Activated CD8-positive, alpha-beta T cell treated with anti-CD3 and anti-CD28 coated beads for 36 hours (primary cell): ENCODE results near the gene PEG3. TPM values are rescaled to one million over a fixed set of nuclear protein-coding genes. Genes with fewer than 3 reads are reported as not detected.

Source experiments
- ATAC-seq: fragments of 200-7000 bp; cut with Tn5 transposase; one replicate; pipeline ENCODE4 v1.10.0; 2021; ENCODE audit warnings: mild to moderate bottlenecking, moderate library complexity
- CTCF ChIA-PET: fragments of 350-600 bp; sonication (Branson Sonifier 250); formaldehyde crosslinking; loops from one replicate; lab custom pipeline; 2021; ENCODE audit warnings: antibody characterized with exemption; lab: Charles Lee
- POLR2A ChIA-PET: fragments of 350-600 bp; sonication (Branson Sonifier 250); formaldehyde crosslinking; loops from one replicate; lab custom pipeline; 2021; ENCODE audit warnings: antibody characterized with exemption; lab: Charles Lee
- DNase-seq: peaks from one replicate; pipeline ENCODE4 v3.0.0-alpha.2; 2020
- H3K27ac Mint-ChIP-seq: one replicate; pipeline ENCODE4 v1.8.0; 2021; ENCODE audit warnings: mild to moderate bottlenecking, mixed read lengths
- H3K27me3 Mint-ChIP-seq: one replicate; pipeline ENCODE4 v1.8.0; 2021; ENCODE audit warnings: mixed read lengths
- H3K36me3 Mint-ChIP-seq: one replicate; pipeline ENCODE4 v1.8.0; 2021; ENCODE audit warnings: low read depth, mixed read lengths
- H3K4me1 Mint-ChIP-seq: one replicate; pipeline ENCODE4 v1.8.0; 2021; ENCODE audit warnings: low read depth, mixed read lengths
- H3K4me3 Mint-ChIP-seq: one replicate; pipeline ENCODE4 v1.8.0; 2021; ENCODE audit warnings: mild to moderate bottlenecking, moderate library complexity, mixed read lengths
- H3K9me3 Mint-ChIP-seq: one replicate; pipeline ENCODE4 v1.8.0; 2021; ENCODE audit warnings: mixed read lengths
- CTCF ChIP-seq: fragments of 200-600 bp; IDR thresholded peaks from one replicate; pipeline ENCODE4 v1.8.0; 2022; ENCODE audit warnings: antibody characterized with exemption, mild to moderate bottlenecking
- intact Hi-C: fragments of 100-400 bp; cut with micrococcal nuclease; formaldehyde crosslinking; loops from one replicate; pipeline ENCODE4 v1.10.0; 2022
- total RNA-seq, 2 experiments: library from RNA; stranded (reverse); gene quantifications; one replicate each; pipeline ENCODE4 v1.2.3, GENCODE V29; 2021

The PEG3 gene
- under 1 TPM; 0.09 to 0.16 TPM for total RNA-seq

DNA sequence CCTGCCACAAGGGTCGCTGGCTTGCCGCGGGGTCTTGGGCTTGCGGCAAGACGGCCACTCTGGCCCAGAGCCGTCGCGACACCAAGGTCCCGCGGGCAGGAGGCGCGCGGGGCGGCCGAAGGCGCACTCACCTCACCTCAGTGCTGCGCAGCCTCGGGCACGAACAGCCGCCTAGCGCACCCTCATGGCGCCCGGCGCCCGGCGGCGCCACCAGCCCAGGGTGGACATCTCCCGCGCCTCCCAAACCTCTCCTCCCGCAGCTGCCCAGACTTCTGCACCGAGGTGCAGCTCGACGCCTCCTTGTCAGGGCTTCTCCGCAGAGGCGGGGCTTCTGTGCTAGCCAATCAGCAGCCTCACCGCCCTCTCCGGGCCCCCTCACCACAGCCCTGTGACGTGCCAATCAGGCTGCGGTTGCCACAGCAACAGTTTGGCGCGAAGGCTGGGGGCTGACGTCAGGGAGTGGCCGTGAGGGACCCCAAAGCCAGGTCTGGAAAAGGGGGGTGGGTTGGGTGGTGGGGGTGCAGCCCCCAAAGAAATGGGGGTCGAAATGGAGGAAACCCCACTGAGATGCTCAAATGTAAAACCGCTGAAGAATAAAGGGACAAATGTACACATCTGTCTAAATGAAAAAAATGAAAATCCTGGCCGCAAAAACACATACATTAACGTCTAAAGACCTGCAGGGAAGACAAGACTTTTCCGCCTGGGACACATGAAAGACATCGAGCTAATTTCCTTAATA is at the start of gene PEG3, which contains the start of gene ZIM2:
Gene PEG3 (minus strand): TSS at position 276 of the 742 bp plus-strand sequence. CDS start 16,071 bp downstream, outside the sequence.
Gene ZIM2 (minus strand): TSS at position 276 of the 742 bp plus-strand sequence. CDS start 16,449 bp downstream, outside the sequence.
- Mint-ChIP-seq H3K4me1 (peaks cover 2% of the 10 kb centered on the region), H3K27ac (no peak within 1 kb of the TSS), H3K4me3 (no peak within 1 kb of the TSS), H3K27me3 (peaks cover 24% of the 10 kb centered on the region), H3K36me3 (peaks cover 26% of the 10 kb centered on the region), H3K9me3 (peaks cover 30% of the 10 kb centered on the region)
- ATAC-seq (no peak), DNase-seq (no peak)
- POLR2A ChIA-PET, result no interaction called here
- CTCF ChIA-PET, result no interaction called here
- intact Hi-C loops, result no loop called here
- TF ChIP-seq CTCF, result no peak

- POLR2A ChIA-PET, result interaction anchor here (0.5 kb wide), 1 partner anchor 759 kb away, joined by 3 read pairs; no protein-coding TSS in a partner anchor
- Mint-ChIP-seq H3K4me1 (no peaks in the 10 kb centered on the region), H3K27me3 (peaks cover 2% of the 10 kb centered on the region), H3K27ac (no peak overlapping the region), H3K36me3 (peaks cover 2% of the 10 kb centered on the region), H3K4me3 (no peak overlapping the region), H3K9me3 (peaks cover 44% of the 10 kb centered on the region)
- intact Hi-C loops, result no loop called here
- TF ChIP-seq CTCF, result no peak
- DNase-seq (no peak), ATAC-seq (no peak)
- CTCF ChIA-PET, result no interaction called here
Observed at GRCh38 chr19:56885173-56885985, 44.9 kb upstream of the PEG3 start.

GRCh38 chr19:56884441-56884840 is 43.9 kb upstream of the PEG3 start:
- no peak for TF ChIP-seq CTCF
- no peak overlapping the region for H3K4me3 Mint-ChIP-seq
- H3K9me3 Mint-ChIP-seq, result peaks cover 45% of the 10 kb centered on the region
- DNase-seq, result no peak
- no peaks in the 10 kb centered on the region for H3K36me3 Mint-ChIP-seq
- no peaks in the 10 kb centered on the region for H3K27me3 Mint-ChIP-seq
- ATAC-seq, result no peak
- H3K4me1 Mint-ChIP-seq, result no peaks in the 10 kb centered on the region
- intact Hi-C loops, result no loop called here
- CTCF ChIA-PET, result no interaction called here
- no peak overlapping the region for H3K27ac Mint-ChIP-seq
- POLR2A ChIA-PET, result interaction anchor here (0.5 kb wide), 1 partner anchor 759 kb away, joined by 3 read pairs; no protein-coding TSS in a partner anchor

DNA sequence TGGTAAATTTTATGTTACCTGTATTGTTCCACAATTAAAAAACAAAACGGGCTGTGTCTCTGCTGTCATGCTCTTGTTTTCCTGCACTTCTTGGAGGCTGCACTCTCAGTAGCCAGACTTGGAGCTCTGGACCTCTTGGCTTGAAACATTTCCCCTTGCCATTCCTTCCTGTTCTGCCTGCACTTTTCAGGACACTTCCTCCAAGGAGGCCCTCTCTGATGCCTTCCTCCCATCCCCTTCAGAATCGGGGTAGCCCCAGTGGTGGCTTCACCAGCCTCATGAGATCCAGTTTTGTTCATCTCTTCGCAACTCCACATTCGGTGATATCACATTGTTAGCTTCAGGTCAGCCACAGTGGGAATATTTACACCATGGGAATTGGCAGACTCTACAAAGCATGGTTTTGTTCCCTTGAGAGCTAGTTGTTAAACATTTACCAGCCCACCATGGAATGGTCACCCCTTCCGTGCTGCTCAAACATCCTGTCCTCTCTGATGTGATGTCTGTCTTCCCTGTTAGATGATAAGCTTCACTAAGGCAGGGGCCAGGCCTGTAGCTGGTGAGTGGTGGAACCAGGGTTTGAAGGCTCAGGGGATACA is 40.2 kb upstream of the PEG3 start:
- no peak overlapping the region for H3K4me3 Mint-ChIP-seq

More for the DNA sequence above, 40.2 kb upstream of the PEG3 start:
- no peaks in the 10 kb centered on the region for H3K4me1 Mint-ChIP-seq
- no peak for DNase-seq
- peaks cover 34% of the 10 kb centered on the region for H3K9me3 Mint-ChIP-seq
- intact Hi-C loops, result no loop called here
- no peak overlapping the region for H3K27ac Mint-ChIP-seq
- POLR2A ChIA-PET, result no interaction called here
- no peaks in the 10 kb centered on the region for H3K27me3 Mint-ChIP-seq
- CTCF ChIA-PET, result no interaction called here
- peaks cover 2% of the 10 kb centered on the region for H3K36me3 Mint-ChIP-seq
- no peak for TF ChIP-seq CTCF
- no peak for ATAC-seq
